RWPE2 (cell line): Measurements from ENCODE around the gene MAST3.

Experiments
- ATAC-seq: fragments of 200-7000 bp; cut with Tn5 transposase; 3 replicates; pipeline ENCODE4 v1.9.1; 2021; ENCODE audit warnings: low read depth
- DNase-seq: peaks from one replicate; pipeline ENCODE4 v3.0.0-alpha.2; 2020; ENCODE audit warnings: low spot score
- H3K27ac ChIP-seq: fragments of 450-650 bp; 2 replicates; pipeline ENCODE4 v1.5.1; 2017; ENCODE audit warnings: mild to moderate bottlenecking; ENCODE audit not compliant: poor library complexity, severe bottlenecking
- H3K27me3 ChIP-seq: fragments of 250-450 bp; sonication (Bioruptor Pico); 2 replicates; pipeline ENCODE4 v1.5.1; 2021; ENCODE audit warnings: mild to moderate bottlenecking, moderate library complexity; ENCODE audit not compliant: insufficient read depth, poor library complexity, severe bottlenecking
- H3K36me3 ChIP-seq: fragments of 250-450 bp; sonication (Bioruptor Pico); 2 replicates; pipeline ENCODE4 v1.5.1; 2020; ENCODE audit warnings: low read depth, mild to moderate bottlenecking, moderate library complexity
- H3K4me1 ChIP-seq: fragments of 250-450 bp; sonication (Bioruptor Pico); 2 replicates; pipeline ENCODE4 v1.5.1; 2021; ENCODE audit warnings: mild to moderate bottlenecking, moderate library complexity; ENCODE audit not compliant: insufficient read depth, poor library complexity, severe bottlenecking
- H3K4me3 ChIP-seq: fragments of 250-450 bp; sonication (Bioruptor Pico); 2 replicates; pipeline ENCODE4 v1.5.1; 2021; ENCODE audit warnings: mild to moderate bottlenecking, moderate library complexity; ENCODE audit not compliant: severe bottlenecking
- H3K9me3 ChIP-seq: fragments of 250-450 bp; sonication (Bioruptor Pico); 2 replicates; pipeline ENCODE4 v1.5.1; 2021; ENCODE audit warnings: mild to moderate bottlenecking, moderate library complexity; ENCODE audit not compliant: severe bottlenecking
- TF ChIP-seq, protein P1 (sequence below): fragments of 450-650 bp; IDR thresholded peaks from one replicate; pipeline ENCODE4 v1.5.1; 2017; ENCODE audit warnings: mild to moderate bottlenecking, moderate library complexity; ENCODE audit not compliant: poor library complexity, severe bottlenecking

Gene MAST3

DNA sequence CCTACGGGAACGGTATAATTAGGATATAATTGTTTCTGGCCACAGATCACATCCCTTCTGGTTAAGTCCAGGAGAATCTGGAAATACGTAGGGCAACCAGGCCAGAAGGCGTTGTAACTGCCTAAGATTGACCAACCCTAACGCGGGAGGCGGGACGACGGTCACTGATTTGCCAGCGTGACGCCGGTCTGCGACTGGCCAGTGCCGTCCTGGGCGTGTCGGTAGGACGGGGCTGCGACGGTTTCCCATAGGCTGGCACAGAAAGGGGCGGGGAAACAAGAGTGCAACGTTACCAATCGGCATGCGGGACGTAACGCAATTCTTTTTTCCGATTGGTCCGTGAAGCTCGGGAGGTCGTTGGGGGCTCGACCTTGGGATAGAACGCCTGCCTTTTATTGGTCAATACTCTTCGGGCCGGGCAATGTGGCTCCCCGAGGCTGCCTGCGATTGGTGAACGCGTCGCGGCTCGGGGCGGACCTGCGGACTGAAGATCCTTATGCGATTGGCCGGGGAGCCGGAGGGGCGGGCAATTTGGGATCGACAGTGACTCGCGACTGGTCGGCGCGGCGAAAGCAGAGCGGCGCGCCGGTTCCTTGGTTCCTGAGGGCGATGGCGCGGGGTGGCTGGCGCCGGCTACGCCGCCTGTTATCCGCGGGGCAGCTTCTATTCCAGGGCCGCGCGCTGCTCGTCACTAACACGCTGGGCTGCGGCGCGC is 95.3 kb downstream of the MAST3 start, which contains the start of gene MPV17L2:
Gene MPV17L2 (plus strand): TSS at position 546 of the 715 bp plus-strand sequence. CDS start 64 bp downstream, at position 610.
- ATAC-seq (peak; percentile 86), DNase-seq (peak; percentile 99)
- peak within 1 kb of the TSS; percentile 69 for H3K4me3 ChIP-seq
- no peaks in the 10 kb centered on the region for H3K27me3 ChIP-seq
- no peaks in the 10 kb centered on the region for H3K9me3 ChIP-seq
- peak within 1 kb of the TSS; percentile 88 for H3K27ac ChIP-seq
- peaks cover 2% of the 10 kb centered on the region for H3K4me1 ChIP-seq
- peaks cover 12% of the 10 kb centered on the region; the same call in 1 of the 2 replicates for H3K36me3 ChIP-seq
- TF ChIP-seq, protein P1, sequence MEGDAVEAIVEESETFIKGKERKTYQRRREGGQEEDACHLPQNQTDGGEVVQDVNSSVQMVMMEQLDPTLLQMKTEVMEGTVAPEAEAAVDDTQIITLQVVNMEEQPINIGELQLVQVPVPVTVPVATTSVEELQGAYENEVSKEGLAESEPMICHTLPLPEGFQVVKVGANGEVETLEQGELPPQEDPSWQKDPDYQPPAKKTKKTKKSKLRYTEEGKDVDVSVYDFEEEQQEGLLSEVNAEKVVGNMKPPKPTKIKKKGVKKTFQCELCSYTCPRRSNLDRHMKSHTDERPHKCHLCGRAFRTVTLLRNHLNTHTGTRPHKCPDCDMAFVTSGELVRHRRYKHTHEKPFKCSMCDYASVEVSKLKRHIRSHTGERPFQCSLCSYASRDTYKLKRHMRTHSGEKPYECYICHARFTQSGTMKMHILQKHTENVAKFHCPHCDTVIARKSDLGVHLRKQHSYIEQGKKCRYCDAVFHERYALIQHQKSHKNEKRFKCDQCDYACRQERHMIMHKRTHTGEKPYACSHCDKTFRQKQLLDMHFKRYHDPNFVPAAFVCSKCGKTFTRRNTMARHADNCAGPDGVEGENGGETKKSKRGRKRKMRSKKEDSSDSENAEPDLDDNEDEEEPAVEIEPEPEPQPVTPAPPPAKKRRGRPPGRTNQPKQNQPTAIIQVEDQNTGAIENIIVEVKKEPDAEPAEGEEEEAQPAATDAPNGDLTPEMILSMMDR: no peak

DNA sequence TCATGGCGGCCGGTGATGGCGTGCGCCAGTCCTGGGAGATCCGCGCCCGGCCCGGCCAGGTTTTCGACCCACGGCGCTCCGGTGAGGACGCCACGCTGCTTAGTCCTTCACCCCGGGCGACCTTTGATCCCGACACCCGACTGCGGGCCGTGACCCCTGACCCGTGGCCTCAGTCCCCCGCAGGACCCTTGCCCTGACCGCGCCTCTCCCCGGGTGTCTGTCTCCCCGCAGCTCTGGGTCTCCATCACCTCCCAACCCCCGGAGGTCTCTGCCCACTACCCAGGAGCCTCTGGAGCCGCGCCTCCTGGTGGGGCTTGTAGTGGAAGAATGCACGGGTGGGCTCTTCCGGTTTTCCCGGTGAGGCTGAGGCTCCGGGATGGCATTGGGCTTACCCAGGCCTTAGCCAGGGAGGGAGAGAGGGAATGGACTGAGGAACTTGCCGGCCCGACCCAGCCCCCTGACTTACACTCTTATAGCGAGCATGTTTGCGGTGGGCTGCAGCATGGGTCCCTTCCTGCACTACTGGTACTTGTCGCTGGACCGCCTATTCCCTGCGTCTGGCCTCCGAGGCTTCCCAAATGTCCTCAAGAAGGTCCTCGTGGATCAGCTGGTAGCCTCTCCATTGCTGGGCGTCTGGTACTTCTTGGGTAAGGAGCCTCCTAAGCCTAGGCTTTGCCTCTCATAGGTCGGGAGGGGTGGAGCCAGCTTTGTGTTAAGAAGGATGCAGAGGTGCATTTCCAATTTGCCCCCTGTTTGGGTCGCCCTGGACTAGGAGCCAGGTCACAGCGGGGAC is 96.0 kb downstream of the MAST3 start:
- DNase-seq (no peak), ATAC-seq (no peak)
- H3K9me3 ChIP-seq: no peaks in the 10 kb centered on the region
- peak overlapping the region; percentile 44 for H3K27ac ChIP-seq
- peak overlapping the region; percentile 69 for H3K4me3 ChIP-seq
- H3K36me3 ChIP-seq: peaks cover 12% of the 10 kb centered on the region; the same call in 1 of the 2 replicates
- H3K27me3 ChIP-seq: no peaks in the 10 kb centered on the region
- TF ChIP-seq, protein P1: no peak
- H3K4me1 ChIP-seq: peaks cover 2% of the 10 kb centered on the region

DNA sequence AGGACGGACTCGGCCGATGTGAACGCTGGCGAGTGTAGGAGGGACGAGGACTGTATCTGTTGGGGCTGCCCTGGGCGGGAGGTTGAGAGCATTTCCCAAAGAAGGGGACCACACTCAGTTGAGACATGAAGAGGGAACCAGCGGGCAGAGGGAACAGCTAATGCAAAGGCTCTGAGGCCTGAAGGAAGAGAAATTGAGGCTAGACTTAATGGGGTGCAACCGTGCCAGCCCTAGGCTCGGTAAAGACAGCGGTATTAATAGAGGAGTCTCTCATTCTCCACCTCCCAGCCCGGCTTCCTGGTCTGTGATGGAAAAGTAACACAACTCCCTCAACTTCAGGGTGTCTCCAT is 96.6 kb downstream of the MAST3 start:
- Histone ChIP-seq H3K9me3 (no peaks in the 10 kb centered on the region), H3K4me1 (peaks cover 2% of the 10 kb centered on the region), H3K27ac (peak overlapping the region; percentile 44), H3K4me3 (peak overlapping the region; percentile 69), H3K27me3 (no peaks in the 10 kb centered on the region), H3K36me3 (peaks cover 12% of the 10 kb centered on the region; the same call in 1 of the 2 replicates)
- DNase-seq: no peak
- no peak for ATAC-seq
- TF ChIP-seq, protein P1: no peak

DNA sequence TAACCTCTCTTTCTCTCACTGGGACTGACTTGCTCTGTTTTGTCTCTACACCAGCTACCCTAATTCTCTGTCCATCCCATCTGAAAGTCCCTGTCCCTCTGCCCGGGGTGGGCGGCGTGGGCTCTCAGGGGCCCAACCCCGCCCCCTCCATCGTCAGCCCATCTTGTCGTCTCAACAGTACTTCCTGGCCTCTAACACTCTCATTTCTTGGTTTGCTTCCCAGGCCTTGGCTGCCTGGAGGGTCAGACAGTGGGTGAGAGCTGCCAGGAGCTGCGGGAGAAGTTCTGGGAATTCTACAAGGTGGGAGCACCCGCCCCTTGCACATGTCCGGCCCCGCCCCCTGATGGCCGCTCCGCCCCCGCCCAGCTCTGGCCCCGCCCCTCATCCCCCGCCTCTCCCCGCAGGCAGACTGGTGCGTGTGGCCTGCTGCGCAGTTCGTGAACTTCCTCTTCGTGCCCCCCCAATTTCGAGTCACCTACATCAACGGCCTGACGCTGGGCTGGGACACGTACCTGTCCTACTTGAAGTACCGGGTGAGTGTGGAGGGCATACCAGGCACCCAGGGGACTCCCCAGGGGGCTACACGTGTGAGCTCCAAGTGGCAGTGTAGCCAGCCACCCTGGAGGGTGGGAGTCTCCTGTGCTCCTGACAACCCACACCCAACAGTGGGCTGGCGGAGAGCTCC is 97.1 kb downstream of the MAST3 start:
- peak overlapping the region; percentile 44 for H3K27ac ChIP-seq
- peaks cover 2% of the 10 kb centered on the region for H3K4me1 ChIP-seq
- TF ChIP-seq, protein P1: no peak
- ATAC-seq (no peak), DNase-seq (no peak)
- no peaks in the 10 kb centered on the region for H3K27me3 ChIP-seq
- no peaks in the 10 kb centered on the region for H3K9me3 ChIP-seq
- H3K4me3 ChIP-seq: peak overlapping the region; percentile 69
- H3K36me3 ChIP-seq: peaks cover 12% of the 10 kb centered on the region; the same call in 1 of the 2 replicates
